DND-41 (cell line): Measurements from ENCODE around the gene GOLPH3L.
"Not testable (repeated sequence)": the region's sequence is repeated elsewhere in the genome, so short reads cannot be mapped to it uniquely, and the experiment has no call there.

ENCODE experiments used
- ATAC-seq: fragments of 200-7000 bp; cut with Tn5 transposase; 3 replicates; pipeline ENCODE4 v1.9.1; 2021; ENCODE audit warnings: low read depth; ENCODE audit not compliant: insufficient read depth
- DNase-seq: peaks from one replicate; pipeline ENCODE4 v3.0.0-alpha.2; 2020
- H2AFZ ChIP-seq: 2 replicates; pipeline ENCODE4 v1.6.0; 2012; ENCODE audit warnings: low read depth, low read length
- H3K27ac ChIP-seq: 2 replicates; pipeline ENCODE4 v1.5.1; 2012; ENCODE audit warnings: low read length, inconsistent platforms
- H3K27me3 ChIP-seq: fragments of 200-600 bp; sonication (generic); 2 replicates; pipeline ENCODE4 v1.6.0; 2012; ENCODE audit warnings: low read length, mild to moderate bottlenecking, inconsistent platforms; ENCODE audit not compliant: insufficient read depth, poor library complexity
- H3K36me3 ChIP-seq: 2 replicates; pipeline ENCODE4 v1.5.1; 2012; ENCODE audit warnings: low read length, inconsistent platforms; ENCODE audit not compliant: insufficient read depth
- H3K4me1 ChIP-seq: 2 replicates; pipeline ENCODE4 v1.5.1; 2012; ENCODE audit warnings: mild to moderate bottlenecking, low read length; ENCODE audit not compliant: insufficient read depth
- H3K4me2 ChIP-seq: 2 replicates; pipeline ENCODE4 v1.6.0; 2012; ENCODE audit warnings: mild to moderate bottlenecking, moderate library complexity, low read length, inconsistent platforms; ENCODE audit not compliant: insufficient read depth
- H3K4me3 ChIP-seq, 2 experiments: fragments of 200-600 bp in 1 of 2; shearing (Covaris generic) in 1 of 2; 2 replicates each; pipeline ENCODE4 v1.5.1; 2012 to 2016; ENCODE audit warnings: inconsistent platforms in 2 of 2, low read length in 2 of 2, mild to moderate bottlenecking in 2 of 2, low read depth in 1 of 2, moderate library complexity in 1 of 2
- H3K79me2 ChIP-seq: 2 replicates; pipeline ENCODE4 v1.6.0; 2012; ENCODE audit warnings: low read length, inconsistent platforms; ENCODE audit not compliant: insufficient read depth
- H3K9ac ChIP-seq: 2 replicates; pipeline ENCODE4 v1.6.0; 2012; ENCODE audit warnings: low read depth, mild to moderate bottlenecking, inconsistent platforms, low read length, moderate library complexity
- H3K9me3 ChIP-seq: 2 replicates; pipeline ENCODE4 v1.5.1; 2012; ENCODE audit warnings: low read length, moderate library complexity, mild to moderate bottlenecking, inconsistent platforms; ENCODE audit not compliant: insufficient read depth, severe bottlenecking
- H4K20me1 ChIP-seq: 2 replicates; pipeline ENCODE4 v1.6.0; 2012; ENCODE audit warnings: low read length; ENCODE audit not compliant: insufficient read depth
- CTCF ChIP-seq: IDR thresholded peaks from 2 replicates; pipeline ENCODE4 v1.5.1; 2012; ENCODE audit warnings: borderline replicate concordance, low read length, moderate library complexity, mild to moderate bottlenecking; ENCODE audit not compliant: poor library complexity, severe bottlenecking; ENCODE audit errors: extremely low read depth
- EZH2 ChIP-seq: IDR thresholded peaks from 3 replicates; pipeline ENCODE4 v1.6.1; 2012; ENCODE audit warnings: borderline replicate concordance, low read depth, mild to moderate bottlenecking, moderate library complexity, low read length, inconsistent platforms; ENCODE audit not compliant: severe bottlenecking

GOLPH3L gene

GRCh38 chr1:150654635-150655034 lies 42.3 kb downstream of the GOLPH3L start:
- not testable (repeated sequence) for H3K4me1 ChIP-seq, ATAC-seq, H3K9ac ChIP-seq, H3K9me3 ChIP-seq, H3K27me3 ChIP-seq, H4K20me1 ChIP-seq, H3K27ac ChIP-seq, H3K4me2 ChIP-seq, H2AFZ ChIP-seq, DNase-seq, H3K4me3 ChIP-seq, H3K79me2 ChIP-seq
- peaks cover 20% of the 10 kb centered on the region for H3K36me3 ChIP-seq

DNA sequence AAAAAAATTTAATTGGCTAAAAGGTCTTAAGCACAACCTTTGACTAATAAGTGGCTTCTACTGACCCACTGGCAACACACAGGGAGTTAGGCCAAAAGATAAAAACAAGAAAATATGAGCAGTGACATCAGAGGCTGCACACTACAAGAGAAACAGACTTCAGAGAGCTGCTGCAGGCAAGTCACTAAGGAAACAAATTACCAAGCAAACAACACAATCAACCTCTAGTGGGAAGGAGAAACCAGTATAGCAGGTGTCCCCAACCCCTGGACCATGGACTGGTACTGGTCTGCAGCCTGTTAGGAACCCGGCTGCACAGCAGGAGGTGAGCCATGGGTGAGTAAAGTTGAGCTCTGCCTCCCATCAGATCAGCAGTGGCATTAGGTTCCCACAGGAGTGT lies 46.8 kb downstream of the GOLPH3L start:
- Histone ChIP-seq H3K9ac (no peak overlapping the region), H3K27ac (no peak overlapping the region), H2AFZ (no peak overlapping the region), H3K36me3 (peaks cover 49% of the 10 kb centered on the region), H3K79me2 (0 out of 2 replicates have a peak, but pooled peaks cover 4% of the 10 kb centered on the region), H3K4me2 (no peak overlapping the region), H3K9me3 (no peaks in the 10 kb centered on the region), H4K20me1 (no peaks in the 10 kb centered on the region), H3K4me3 (no peak overlapping the region), H3K4me1 (no peaks in the 10 kb centered on the region), H3K27me3 (no peaks in the 10 kb centered on the region)
- DNase-seq (no peak), ATAC-seq (no peak)
- TF ChIP-seq CTCF (no peak), EZH2 (no peak)

GRCh38 chr1:150649441-150650075 lies 47.4 kb downstream of the GOLPH3L start:
- no peak overlapping the region for H3K4me2 ChIP-seq
- H3K36me3 ChIP-seq: peaks cover 49% of the 10 kb centered on the region
- DNase-seq: no peak

DNA sequence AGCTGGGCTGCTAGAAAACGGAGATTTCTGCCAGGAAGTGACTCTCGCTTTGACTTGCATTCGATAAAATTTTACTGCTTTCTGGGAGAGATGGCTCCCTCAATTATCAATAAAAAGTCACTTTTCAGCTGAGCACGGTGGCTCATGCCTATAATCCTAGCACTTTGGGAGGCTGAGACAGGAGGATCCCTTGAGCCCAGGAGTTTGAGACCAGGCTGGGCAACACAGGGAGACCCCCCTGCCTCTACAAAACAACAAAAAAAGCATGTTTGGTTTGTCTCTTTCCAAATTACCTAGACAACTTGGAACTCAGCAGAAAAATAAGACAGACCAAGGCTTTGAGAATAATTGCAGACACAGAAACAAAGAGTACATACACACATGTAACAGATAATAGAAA lies 54.7 kb downstream of the GOLPH3L start:
- H3K4me3 ChIP-seq: no peak overlapping the region
- H3K27ac ChIP-seq: no peak overlapping the region

More at GRCh38 chr1:150649441-150650075, 47.4 kb downstream of the GOLPH3L start:
- TF ChIP-seq EZH2 (no peak), CTCF (no peak)
- 0 out of 2 replicates have a peak, but pooled peaks cover 4% of the 10 kb centered on the region for H3K79me2 ChIP-seq
- no peak for ATAC-seq
- H3K4me1 ChIP-seq: no peaks in the 10 kb centered on the region
- H3K9ac ChIP-seq: no peak overlapping the region
- H3K27me3 ChIP-seq: no peaks in the 10 kb centered on the region
- H3K4me3 ChIP-seq: no peak overlapping the region
- H4K20me1 ChIP-seq: no peaks in the 10 kb centered on the region
- H3K9me3 ChIP-seq: no peaks in the 10 kb centered on the region
- no peak overlapping the region for H2AFZ ChIP-seq
- H3K27ac ChIP-seq: no peak overlapping the region

DNA sequence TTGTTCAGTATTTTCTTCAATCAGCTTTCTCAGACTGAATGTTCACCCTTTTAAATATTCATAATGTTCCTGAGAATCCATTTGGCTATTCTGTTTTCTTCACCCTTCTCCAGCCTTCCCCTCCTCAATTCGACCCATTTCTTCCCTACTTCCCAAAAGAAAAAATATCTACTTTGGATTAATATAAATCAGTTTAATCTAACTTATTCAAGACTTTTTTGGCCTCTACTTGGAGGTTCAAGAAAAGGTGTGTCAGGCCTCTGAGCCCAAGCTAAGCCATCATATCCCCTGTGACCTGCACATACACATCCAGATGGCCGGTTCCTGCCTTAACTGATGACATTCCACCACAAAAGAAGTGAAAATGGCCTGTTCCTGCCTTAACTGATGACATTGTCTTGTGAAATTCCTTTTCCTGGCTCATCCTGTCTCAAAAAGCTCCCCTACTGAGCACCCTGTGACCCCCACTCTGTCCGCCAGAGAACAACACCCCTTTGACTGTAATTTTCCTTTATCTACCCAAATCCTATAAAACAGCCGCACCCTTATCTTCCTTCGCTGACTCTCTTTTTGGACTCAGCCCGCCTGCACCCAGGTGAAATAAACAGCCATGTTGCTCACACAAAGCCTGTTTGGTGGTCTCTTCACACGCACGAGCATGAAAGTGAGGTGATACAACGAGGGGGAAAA lies 55.7 kb downstream of the GOLPH3L start:
- not testable (repeated sequence) for H3K4me3 ChIP-seq, H3K4me2 ChIP-seq, DNase-seq, H4K20me1 ChIP-seq, H3K79me2 ChIP-seq, H3K4me1 ChIP-seq, H3K9ac ChIP-seq, H3K36me3 ChIP-seq, H3K9me3 ChIP-seq, ATAC-seq, H3K27me3 ChIP-seq, H3K27ac ChIP-seq, H2AFZ ChIP-seq

More for the DNA sequence above, 54.7 kb downstream of the GOLPH3L start:
- DNase-seq (no peak), ATAC-seq (no peak)
- Histone ChIP-seq H2AFZ (no peak overlapping the region), H3K9ac (no peak overlapping the region), H3K79me2 (no peaks in the 10 kb centered on the region), H3K4me1 (no peaks in the 10 kb centered on the region), H3K27me3 (no peaks in the 10 kb centered on the region), H3K9me3 (no peaks in the 10 kb centered on the region), H4K20me1 (no peaks in the 10 kb centered on the region), H3K36me3 (peaks cover 17% of the 10 kb centered on the region), H3K4me2 (no peak overlapping the region)
- TF ChIP-seq EZH2: no peak
- TF ChIP-seq CTCF: no peak

DNA sequence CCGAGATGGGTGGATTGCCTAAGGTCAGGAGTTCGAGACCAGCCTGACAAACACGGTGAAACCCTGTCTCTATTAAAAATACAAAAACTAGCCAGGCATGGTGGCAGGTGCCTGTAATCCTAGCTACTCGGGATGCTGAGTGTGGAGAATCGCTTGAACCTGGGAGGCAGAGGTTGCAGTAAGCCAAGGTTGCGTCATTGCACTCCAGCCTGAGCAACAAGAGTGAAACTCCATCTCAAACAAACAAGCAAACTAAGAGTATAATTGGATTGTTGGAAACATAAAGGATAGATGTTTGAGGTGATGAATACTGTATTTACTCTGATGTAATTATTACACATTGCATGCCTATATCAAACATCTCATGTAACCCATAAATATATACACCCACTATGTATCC lies 58.5 kb downstream of the GOLPH3L start:
- not testable (repeated sequence) for ATAC-seq, H3K4me2 ChIP-seq, DNase-seq, H2AFZ ChIP-seq, H3K4me1 ChIP-seq, H3K79me2 ChIP-seq, H3K27ac ChIP-seq, H3K4me3 ChIP-seq, H3K36me3 ChIP-seq, H3K9ac ChIP-seq, H3K27me3 ChIP-seq, H3K9me3 ChIP-seq, H4K20me1 ChIP-seq
